HG03565 (cell line): Measurements from ENCODE around the gene CLDN18.
A peak's percentile ranks its signal among the peaks of the same experiment; 100 is the strongest.

ENCODE experiments used
- ATAC-seq: cut with Tn5 transposase; IDR thresholded peaks from one replicate; pipeline ENCODE4 v1.9.1; 2021; ENCODE audit warnings: mild to moderate bottlenecking, moderate library complexity; ENCODE audit not compliant: unreplicated experiment

The CLDN18 gene

DNA sequence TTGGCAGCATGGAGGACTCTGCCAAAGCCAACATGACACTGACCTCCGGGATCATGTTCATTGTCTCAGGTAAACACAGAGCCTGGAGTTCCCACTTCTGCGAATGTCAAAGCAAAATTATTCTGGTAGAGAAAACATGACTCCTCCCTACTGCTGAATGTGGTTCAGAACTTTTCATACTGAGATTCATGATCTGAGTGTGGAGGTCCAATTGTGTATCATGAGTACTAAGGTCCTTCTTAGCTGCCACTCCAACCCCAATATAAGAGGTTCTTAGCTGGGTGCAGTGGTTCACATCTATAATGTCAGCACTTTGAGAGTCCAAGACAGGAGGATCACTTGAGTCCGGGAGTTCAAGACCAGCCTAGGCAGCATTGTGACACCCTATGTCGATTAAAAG is 13.8 kb downstream of the CLDN18 start:
- peak; percentile 49 for ATAC-seq

DNA sequence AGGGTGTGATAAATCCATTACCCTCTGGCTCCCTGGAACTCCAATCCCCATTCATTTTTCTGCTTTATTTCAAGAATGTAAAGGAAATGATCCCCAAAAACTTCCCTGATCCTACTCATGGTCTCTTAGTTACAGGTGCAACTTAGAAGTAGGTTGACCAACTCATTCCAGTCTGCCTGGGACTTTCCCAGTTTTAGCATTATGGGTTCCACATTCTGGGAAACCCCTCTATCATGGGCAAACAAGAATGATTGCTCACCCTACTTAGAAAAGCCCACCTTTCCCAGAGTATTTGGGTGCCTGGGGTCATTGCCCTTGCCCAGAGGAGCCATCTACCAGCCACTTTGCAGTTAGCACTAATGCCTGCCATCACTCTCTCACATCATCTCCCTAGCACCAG is 15.6 kb downstream of the CLDN18 start:
- no peak for ATAC-seq

DNA sequence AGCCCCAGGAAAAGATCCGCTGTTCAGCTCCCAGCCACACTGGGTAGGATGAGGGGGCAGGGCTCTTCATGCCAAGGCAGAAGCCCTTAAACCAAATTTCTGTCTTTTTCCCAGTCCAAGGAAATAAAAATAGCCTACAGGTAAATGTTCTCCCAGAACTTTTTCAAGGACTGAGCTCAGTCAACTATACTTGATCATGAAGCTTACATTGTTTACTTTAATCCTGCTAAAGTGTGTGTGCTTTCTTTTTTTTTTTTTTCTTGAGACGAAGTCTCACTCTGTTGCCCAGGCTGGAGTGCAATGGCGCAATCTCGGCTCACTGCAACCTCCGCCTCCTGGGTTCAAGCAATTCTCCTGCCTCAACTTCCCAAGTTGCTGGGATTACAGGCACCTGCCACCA is 17.9 kb downstream of the CLDN18 start:
- ATAC-seq, result no peak

DNA sequence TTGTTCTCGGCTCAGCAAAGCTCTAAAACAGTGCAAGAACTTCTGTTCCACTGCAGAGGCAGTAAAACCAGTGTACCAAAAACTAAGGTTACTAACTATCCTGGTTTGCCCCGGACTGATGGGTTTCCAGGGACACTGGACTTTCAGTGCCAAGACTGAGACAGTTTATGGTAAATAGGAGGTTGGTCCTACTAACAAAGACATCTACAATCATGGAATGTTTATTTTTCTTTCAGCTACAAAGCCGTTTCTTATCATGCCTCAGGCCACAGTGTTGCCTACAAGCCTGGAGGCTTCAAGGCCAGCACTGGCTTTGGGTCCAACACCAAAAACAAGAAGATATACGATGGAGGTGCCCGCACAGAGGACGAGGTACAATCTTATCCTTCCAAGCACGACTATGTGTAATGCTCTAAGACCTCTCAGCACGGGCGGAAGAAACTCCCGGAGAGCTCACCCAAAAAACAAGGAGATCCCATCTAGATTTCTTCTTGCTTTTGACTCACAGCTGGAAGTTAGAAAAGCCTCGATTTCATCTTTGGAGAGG is 20.8 kb downstream of the CLDN18 start:
- ATAC-seq, result no peak

DNA sequence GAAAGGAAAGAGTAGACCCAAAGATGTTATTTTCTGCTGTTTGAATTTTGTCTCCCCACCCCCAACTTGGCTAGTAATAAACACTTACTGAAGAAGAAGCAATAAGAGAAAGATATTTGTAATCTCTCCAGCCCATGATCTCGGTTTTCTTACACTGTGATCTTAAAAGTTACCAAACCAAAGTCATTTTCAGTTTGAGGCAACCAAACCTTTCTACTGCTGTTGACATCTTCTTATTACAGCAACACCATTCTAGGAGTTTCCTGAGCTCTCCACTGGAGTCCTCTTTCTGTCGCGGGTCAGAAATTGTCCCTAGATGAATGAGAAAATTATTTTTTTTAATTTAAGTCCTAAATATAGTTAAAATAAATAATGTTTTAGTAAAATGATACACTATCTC is 21.6 kb downstream of the CLDN18 start:
- no peak for ATAC-seq

DNA sequence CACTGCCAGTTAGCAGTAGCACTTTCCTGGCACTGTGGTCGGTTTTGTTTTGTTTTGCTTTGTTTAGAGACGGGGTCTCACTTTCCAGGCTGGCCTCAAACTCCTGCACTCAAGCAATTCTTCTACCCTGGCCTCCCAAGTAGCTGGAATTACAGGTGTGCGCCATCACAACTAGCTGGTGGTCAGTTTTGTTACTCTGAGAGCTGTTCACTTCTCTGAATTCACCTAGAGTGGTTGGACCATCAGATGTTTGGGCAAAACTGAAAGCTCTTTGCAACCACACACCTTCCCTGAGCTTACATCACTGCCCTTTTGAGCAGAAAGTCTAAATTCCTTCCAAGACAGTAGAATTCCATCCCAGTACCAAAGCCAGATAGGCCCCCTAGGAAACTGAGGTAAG is 22.6 kb downstream of the CLDN18 start:
- ATAC-seq, result no peak

DNA sequence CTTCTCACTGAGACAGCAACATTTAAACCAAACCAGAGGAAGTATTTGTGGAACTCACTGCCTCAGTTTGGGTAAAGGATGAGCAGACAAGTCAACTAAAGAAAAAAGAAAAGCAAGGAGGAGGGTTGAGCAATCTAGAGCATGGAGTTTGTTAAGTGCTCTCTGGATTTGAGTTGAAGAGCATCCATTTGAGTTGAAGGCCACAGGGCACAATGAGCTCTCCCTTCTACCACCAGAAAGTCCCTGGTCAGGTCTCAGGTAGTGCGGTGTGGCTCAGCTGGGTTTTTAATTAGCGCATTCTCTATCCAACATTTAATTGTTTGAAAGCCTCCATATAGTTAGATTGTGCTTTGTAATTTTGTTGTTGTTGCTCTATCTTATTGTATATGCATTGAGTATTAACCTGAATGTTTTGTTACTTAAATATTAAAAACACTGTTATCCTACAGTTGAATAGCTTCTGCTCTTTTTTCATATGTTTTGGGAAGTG is 23.3 kb downstream of the CLDN18 start:
- ATAC-seq, result no peak

DNA sequence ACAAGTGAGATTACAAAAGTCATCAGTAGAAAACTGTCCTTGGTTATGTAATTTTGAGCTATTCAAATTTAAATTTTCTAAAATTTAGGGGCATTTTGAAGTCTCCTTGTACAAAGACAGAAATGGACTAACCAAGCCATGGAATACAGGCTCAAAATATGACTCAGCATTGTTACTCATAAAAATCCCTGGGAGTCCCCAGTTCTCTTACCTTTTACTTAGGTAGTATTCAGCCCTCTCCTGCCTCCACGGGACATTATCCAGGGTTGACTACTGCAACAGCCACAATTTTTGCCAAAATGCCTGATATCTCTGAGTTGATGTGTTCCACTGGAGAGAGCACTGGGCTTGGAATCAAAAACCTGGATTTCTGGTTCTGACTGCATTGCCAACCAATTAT is 25.0 kb downstream of the CLDN18 start:
- ATAC-seq, result no peak

DNA sequence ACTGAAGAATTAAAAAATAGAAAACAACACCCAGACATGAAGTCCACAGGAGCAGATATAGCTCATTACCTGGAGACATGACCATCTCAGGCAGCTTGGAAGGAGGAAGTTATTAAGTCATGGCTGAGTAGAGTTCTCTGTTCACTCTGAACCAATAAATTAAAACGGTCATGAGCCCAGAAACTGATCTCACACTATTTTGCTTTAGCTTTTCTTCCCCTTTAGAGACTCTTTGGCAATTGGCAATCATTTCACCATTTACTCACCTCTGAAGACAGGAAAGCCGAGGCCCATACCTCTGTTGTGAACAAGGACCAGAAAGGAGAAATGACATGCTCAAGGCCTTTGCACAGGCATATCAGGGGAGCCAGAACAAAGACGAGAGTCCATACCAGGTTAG is 26.6 kb downstream of the CLDN18 start:
- no peak for ATAC-seq

DNA sequence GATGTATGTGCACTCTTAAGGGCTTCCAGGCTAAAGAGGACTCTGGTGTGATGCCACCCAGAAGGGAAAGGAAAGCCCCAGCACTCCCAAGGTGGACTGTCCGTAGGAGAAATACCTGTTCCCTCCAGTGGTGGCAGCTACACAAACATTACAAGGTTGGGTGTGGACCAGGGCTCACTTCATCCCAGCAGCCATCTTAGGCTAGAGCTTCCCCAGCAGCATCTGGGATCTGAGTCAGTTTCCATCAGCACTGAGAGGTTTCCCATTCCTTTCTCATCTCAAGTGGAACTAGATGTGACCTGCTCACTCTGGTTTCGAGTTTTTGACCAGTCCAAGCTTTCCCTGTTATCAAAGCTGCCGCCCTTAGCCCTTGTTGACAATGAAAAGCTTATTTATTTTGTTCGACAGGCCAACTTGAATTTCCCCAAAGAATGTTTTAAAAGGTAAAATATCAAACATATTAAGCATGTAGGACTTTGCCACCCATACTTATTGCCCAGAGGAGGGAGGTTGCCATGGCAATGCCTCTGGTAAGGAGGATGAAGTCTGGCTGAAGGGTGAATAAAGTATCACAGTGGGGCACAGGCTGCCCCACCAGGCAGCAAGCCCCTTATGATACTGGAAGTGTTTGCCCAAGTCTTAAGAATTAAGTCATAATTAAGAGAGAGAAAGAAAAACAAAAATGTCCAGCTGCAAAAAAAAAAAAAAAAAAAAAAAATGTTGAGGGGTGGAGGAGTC is 28.9 kb downstream of the CLDN18 start:
- ATAC-seq, result no peak

DNA sequence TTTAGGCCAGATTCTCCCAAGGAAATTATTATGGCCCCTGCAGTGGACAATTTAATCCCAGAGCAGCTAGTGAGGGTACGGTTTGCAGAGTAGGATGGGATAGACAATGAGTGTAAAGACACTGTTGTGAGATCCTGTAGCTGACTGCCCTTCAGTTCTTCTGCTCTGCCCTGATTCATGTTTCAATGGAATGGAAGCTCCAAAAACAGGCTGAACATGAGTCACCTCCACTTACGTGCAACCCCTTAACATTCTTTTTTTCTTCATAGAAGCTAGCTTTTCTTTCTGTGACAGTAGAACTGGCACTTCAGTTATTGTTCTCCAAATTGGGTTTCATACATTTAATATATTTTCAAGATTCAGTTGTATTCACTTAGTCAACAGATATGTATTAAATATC is 32.1 kb downstream of the CLDN18 start:
- ATAC-seq, result no peak

DNA sequence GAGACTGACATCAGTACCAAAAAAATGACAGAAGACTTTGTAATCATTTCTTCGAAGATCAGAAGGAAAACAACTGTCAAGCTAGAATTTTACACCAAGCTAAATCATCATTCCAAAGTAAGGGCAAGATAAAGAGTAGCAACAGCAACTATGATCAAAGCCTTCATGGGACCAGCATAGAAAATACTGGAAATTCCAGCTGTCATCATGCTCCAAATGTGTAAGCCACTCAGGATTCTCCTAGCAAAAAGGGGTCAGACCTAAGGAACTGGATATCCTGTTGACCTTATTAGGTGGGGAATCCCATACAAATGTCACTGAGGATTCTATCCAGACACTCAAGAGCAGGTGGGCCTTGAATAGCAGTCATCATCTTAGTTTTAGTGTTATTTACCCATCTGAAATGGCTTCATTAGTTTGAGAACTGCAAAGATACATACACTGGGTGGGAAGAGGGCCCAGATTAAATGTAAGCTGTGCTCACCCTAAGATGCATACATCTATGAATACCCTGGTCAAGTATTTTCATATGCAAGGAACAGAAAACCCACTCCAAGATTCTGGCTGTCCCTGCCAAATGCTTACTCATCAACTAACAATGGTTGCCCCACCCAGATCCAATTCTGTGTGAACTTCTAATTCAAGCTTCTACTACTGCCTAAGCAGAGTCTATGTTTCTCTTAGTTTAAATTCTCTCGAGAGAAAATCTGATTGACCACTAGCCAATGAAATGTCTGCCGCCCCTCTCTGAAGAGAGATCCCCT is 33.5 kb downstream of the CLDN18 start:
- no peak for ATAC-seq

DNA sequence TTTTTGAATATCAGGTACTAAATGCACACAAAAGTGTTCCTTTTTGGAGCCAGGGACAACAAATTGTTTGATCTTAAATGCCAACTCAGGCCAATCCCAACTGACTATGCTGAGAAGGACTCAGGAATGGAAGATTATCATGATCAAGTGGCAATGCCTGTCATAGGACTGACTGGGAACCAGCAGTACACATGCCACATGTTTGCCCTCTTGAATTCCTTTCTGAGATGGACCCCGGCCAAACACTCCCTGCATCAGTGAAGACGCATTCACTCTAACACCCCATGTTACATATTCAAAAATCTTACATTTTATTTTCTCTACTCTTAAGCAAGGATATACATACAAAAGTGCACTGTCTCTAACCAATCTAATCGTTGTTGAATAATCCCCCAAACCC is 36.1 kb downstream of the CLDN18 start:
- ATAC-seq, result no peak

DNA sequence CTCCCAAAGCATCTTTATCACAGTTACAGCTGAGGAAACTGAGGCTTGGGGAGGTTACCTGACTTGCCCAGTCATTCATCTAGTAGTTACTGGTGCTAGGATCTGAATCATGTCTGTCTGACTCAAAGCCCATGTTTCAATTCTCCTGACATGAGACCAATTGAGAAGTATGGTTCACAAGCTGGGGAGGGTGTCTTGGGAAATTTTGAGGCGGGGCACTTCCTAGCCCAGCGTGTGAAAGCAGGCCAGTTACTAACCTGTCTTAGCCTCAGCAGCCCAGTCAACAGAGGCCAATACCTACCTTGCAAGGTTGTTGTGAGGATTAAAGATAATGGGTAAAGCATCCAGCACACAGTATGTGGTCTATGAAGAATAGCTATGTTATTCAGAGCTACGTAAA is 37.0 kb downstream of the CLDN18 start:
- ATAC-seq, result peak; percentile 35

DNA sequence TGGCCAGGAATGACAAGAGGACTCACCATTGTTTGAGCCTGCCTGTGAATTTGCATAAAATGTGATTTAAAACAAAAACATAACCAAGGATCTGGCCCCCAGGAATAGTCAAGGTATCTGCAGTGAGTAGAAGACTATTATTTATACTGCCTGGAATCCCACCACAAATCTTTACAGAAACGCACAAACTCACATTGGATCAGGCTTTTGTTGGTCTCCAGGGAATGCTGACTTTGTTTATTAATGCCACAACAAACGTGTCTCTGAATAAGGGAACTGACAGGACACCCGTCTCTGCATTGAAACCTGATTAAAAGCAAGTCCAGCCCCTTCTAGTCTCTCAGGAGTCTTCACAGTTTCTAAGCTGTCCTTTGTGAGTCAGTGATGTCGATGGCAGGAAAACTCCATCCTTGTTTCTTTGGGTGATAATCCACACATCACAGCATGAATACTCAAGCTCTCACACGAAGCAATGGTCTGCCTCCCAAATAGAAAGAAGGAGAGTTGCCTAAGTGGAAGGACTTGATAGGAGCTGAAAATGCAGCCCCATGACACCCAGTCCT is 37.7 kb downstream of the CLDN18 start:
- ATAC-seq, result no peak

DNA sequence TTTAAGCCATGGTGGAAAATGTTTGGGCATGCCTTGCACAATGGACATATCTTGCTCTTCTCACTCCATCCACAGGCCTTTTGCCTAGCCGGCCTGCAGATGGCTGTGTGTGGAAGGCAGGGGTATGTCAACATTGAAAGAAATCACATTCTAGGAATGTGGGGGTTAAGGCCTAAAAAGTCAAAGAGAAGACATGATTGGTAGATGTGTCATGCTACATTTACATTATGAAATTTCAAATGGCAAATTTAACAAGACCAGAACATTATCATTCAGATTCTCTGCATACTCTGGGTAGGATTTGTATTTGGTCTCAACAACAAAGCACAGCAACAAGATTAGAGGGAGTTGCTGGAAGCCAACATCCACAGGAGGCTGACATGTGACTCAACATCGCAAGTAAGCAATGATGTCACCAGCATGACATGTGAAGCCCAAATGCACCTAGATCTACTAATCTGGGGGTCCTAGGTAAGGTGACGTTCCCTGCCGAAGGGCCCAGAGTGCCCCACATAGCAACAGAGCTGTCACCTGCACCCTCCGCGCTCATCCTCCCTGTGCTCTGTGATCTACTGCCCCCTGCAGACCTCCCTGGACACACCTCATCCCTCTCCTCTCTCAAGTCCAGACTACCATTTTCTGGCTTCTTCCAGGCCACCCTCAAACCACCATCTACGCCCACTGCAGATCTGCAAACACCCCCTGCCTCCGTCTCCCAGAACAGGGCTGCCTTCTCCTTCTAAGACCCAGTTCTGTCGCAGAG is 39.4 kb downstream of the CLDN18 start:
- no peak for ATAC-seq

DNA sequence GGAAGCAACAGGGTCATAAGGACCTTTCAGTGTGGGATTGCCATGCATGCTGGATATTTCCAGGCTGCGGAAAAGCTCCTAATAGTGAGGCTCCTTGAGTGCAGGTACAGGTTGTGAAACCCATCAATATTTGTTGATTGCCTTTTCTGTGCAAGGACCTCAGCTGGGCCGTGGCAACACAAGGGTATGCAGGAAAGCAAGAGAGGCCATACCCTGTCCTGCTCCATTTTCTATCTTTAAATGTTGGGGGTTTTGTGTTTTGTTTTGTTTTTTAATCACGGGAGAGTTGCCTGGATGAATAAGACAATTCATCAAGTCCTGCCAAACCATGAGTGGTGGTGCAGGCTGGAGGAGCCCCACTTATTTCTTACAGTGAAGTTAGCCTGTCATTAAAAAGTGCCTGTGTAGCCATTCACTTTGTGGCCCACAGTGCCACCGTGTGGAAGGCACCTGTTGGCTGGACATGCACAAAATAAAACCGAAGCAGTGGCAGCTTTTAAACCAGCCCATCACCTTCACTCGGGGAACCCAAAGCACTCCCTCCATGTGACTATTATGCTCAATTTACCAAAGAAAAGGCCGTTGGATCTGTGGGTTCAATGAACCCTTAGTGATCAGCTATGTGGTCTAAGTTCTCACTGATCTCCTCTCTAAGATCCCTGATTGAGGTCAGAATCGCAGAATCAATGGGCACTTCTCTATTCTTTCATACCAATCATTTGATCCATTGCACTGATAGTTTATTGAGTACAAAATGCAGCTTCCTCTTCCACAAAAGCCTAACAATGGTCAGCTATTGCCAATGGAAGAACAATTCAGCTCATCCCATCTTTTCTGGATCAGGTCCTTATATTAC is 42.2 kb downstream of the CLDN18 start:
- peak; percentile 61 for ATAC-seq

DNA sequence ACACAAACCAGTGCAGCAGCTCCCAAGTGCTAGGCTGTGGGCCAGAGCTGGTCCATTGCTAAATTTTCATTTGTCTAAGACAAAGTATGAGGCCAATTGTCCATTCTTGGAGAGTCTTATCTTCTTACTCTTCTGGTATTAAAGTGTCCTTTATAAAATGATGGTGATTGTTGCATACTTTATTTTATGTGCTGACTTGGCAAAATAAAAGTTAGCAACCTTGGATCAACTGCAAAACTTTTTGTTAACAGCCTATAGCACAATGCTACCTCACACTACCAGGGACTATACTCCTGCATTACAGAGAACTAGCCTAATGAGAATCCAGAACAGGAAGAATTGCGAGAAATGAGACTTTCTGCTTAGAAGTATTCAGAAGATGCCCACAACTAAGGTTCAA is 44.1 kb downstream of the CLDN18 start:
- ATAC-seq, result no peak

DNA sequence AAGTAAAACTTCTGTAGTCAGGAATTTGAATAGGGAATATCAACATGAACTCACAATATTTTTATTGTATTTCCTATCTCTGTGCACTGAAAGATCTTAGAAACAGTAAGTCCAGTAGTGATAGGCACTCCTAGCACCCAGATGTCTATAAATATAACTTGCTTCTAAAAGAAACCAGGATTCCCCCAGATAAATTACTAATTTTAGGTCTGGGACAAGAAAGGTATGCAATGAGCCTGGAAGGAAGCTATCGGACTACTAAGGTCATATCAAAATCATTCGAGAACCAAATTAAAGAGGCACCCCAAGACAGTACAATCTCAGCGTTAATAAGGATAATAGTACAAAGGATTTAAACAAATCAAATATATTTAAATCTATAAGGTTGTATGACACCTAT is 47.4 kb downstream of the CLDN18 start:
- ATAC-seq, result no peak

DNA sequence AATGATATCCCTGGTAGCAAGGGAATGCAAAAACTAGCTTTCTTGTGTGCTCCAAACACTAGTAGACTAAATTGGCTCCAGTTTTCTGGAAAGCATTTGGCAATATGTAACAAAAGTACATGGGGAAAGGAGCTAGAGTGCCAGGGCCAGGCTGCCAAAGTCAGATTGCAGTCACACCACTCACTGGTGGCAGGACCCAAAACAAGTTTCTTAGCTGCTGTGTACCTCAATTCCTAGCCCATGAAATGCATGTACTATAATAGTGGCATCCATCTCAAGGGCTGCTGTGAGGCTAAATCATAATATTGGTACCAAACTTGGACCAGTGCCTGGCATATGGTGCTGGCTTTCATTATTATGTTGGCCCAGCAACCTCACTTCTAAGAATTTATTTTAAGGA is 49.3 kb downstream of the CLDN18 start:
- no peak for ATAC-seq
